HG02884 (cell line): ENCODE results near the gene HLA-DQB2.
"Not testable (repeated sequence)": the region's sequence is repeated elsewhere in the genome, so short reads cannot be mapped to it uniquely, and the experiment has no call there.

Experiments used
- ATAC-seq: cut with Tn5 transposase; IDR thresholded peaks from one replicate; pipeline ENCODE4 v1.9.1; 2021; ENCODE audit warnings: mild to moderate bottlenecking, moderate library complexity; ENCODE audit not compliant: unreplicated experiment

The HLA-DQB2 gene

GRCh38 chr6:32752580-32752979 lies 10.8 kb downstream of the HLA-DQB2 start:
- no peak for ATAC-seq

GRCh38 chr6:32745649-32746048 lies 17.7 kb downstream of the HLA-DQB2 start:
- not testable (repeated sequence) for ATAC-seq

GRCh38 chr6:32744776-32745175 lies 18.6 kb downstream of the HLA-DQB2 start:
- ATAC-seq = no peak

- no peak for ATAC-seq
Measured at GRCh38 chr6:32742374-32742773, 21.0 kb downstream of the HLA-DQB2 start.

- ATAC-seq = no peak
Measured at GRCh38 chr6:32741031-32741960, 22.0 kb downstream of the HLA-DQB2 start, which contains the start of gene HLA-DQA2. HLA-DQA2 (plus strand) TSS chr6:32741391; CDS start chr6:32741444, 53 bp downstream.

- ATAC-seq = no peak
Measured at GRCh38 chr6:32738126-32738525, 25.2 kb downstream of the HLA-DQB2 start.

GRCh38 chr6:32718879-32719278 lies 44.5 kb downstream of the HLA-DQB2 start:
- no peak for ATAC-seq

- ATAC-seq = no peak
Measured at GRCh38 chr6:32716396-32716795, 46.9 kb downstream of the HLA-DQB2 start.

- ATAC-seq = no peak
Measured at GRCh38 chr6:32713241-32713640, 50.1 kb downstream of the HLA-DQB2 start.

GRCh38 chr6:32709625-32710024 lies 53.7 kb downstream of the HLA-DQB2 start:
- ATAC-seq = no peak
